Dendritic cell treated with granulocyte-macrophage colony-stimulating factor and Interleukin-4, amounts not matched to agents 40 ng/mL and 50 ng/mL, for 4 days (primary cell): ENCODE results near the gene TGM3.
"Not testable (repeated sequence)": the region's sequence is repeated elsewhere in the genome, so short reads cannot be mapped to it uniquely, and the experiment has no call there.

Source experiments
- H3K27ac Mint-ChIP-seq: one replicate; pipeline ENCODE4 v1.8.0; 2022; ENCODE audit warnings: mild to moderate bottlenecking, mixed read lengths
- H3K27me3 Mint-ChIP-seq: one replicate; pipeline ENCODE4 v1.8.0; 2022; ENCODE audit warnings: mild to moderate bottlenecking, mixed read lengths
- H3K36me3 Mint-ChIP-seq: one replicate; pipeline ENCODE4 v1.8.0; 2022; ENCODE audit warnings: low read depth, mixed read lengths
- H3K4me1 Mint-ChIP-seq: one replicate; pipeline ENCODE4 v1.8.0; 2022; ENCODE audit warnings: low read depth, mixed read lengths
- H3K4me3 Mint-ChIP-seq: one replicate; pipeline ENCODE4 v1.8.0; 2022; ENCODE audit warnings: mild to moderate bottlenecking, moderate library complexity, mixed read lengths
- H3K9me3 Mint-ChIP-seq: one replicate; pipeline ENCODE4 v1.8.0; 2022; ENCODE audit warnings: mixed read lengths
- intact Hi-C: fragments of 100-400 bp; cut with micrococcal nuclease; formaldehyde crosslinking; loops from one replicate; pipeline ENCODE4 v1.15.0; 2022

Gene TGM3

GRCh38 chr20:2295886-2296515, at the start of gene TGM3:
Gene TGM3 (plus strand): TSS chr20:2296001. CDS start chr20:2296064, 63 bp downstream.
- Mint-ChIP-seq H3K4me3 (no peak within 1 kb of the TSS), H3K27ac (no peak within 1 kb of the TSS), H3K27me3 (peaks cover 11% of the 10 kb centered on the region), H3K4me1 (peaks cover 72% of the 10 kb centered on the region), H3K36me3 (no peaks in the 10 kb centered on the region), H3K9me3 (no peaks in the 10 kb centered on the region)
- intact Hi-C loops = no loop called here

- Mint-ChIP-seq H3K9me3 (no peaks in the 10 kb centered on the region), H3K27ac (no peak overlapping the region), H3K36me3 (no peaks in the 10 kb centered on the region), H3K4me1 (no peaks in the 10 kb centered on the region), H3K27me3 (peaks cover 58% of the 10 kb centered on the region), H3K4me3 (no peak overlapping the region)
- intact Hi-C loops = no loop called here
Measured at GRCh38 chr20:2246069-2246491, 49.7 kb upstream of the TGM3 start.

- Mint-ChIP-seq H3K4me3 (no peak overlapping the region), H3K36me3 (no peaks in the 10 kb centered on the region), H3K9me3 (no peaks in the 10 kb centered on the region), H3K27me3 (peaks cover 48% of the 10 kb centered on the region), H3K4me1 (peaks cover 13% of the 10 kb centered on the region), H3K27ac (no peak overlapping the region)
- intact Hi-C loops = no loop called here
Measured at GRCh38 chr20:2248837-2249236, 47.0 kb upstream of the TGM3 start.

GRCh38 chr20:2249935-2250334, 45.9 kb upstream of the TGM3 start:
- no peak overlapping the region for H3K27ac Mint-ChIP-seq
- H3K4me3 Mint-ChIP-seq = no peak overlapping the region
- H3K9me3 Mint-ChIP-seq = no peaks in the 10 kb centered on the region
- H3K4me1 Mint-ChIP-seq = peaks cover 21% of the 10 kb centered on the region
- H3K27me3 Mint-ChIP-seq = peaks cover 37% of the 10 kb centered on the region
- no peaks in the 10 kb centered on the region for H3K36me3 Mint-ChIP-seq
- intact Hi-C loops = no loop called here

GRCh38 chr20:2252419-2252997, 43.3 kb upstream of the TGM3 start:
- Mint-ChIP-seq H3K27ac (peak overlapping the region; percentile 47), H3K4me3 (no peak overlapping the region), H3K4me1 (peaks cover 36% of the 10 kb centered on the region), H3K36me3 (no peaks in the 10 kb centered on the region), H3K9me3 (no peaks in the 10 kb centered on the region), H3K27me3 (peaks cover 18% of the 10 kb centered on the region)
- intact Hi-C loops = no loop called here

GRCh38 chr20:2253256-2253655, 42.5 kb upstream of the TGM3 start:
- H3K4me3 Mint-ChIP-seq = no peak overlapping the region
- H3K9me3 Mint-ChIP-seq = no peaks in the 10 kb centered on the region
- intact Hi-C loops = no loop called here
- H3K27ac Mint-ChIP-seq = no peak overlapping the region
- H3K4me1 Mint-ChIP-seq = peaks cover 36% of the 10 kb centered on the region
- peaks cover 14% of the 10 kb centered on the region for H3K27me3 Mint-ChIP-seq
- no peaks in the 10 kb centered on the region for H3K36me3 Mint-ChIP-seq

GRCh38 chr20:2254333-2254732, 41.5 kb upstream of the TGM3 start:
- Mint-ChIP-seq H3K9me3 (no peaks in the 10 kb centered on the region), H3K4me3 (no peak overlapping the region), H3K27ac (peak overlapping the region; percentile 20), H3K4me1 (peaks cover 36% of the 10 kb centered on the region), H3K36me3 (no peaks in the 10 kb centered on the region), H3K27me3 (peaks cover 13% of the 10 kb centered on the region)
- intact Hi-C loops = no loop called here

GRCh38 chr20:2255926-2256531, 39.8 kb upstream of the TGM3 start:
- H3K9me3 Mint-ChIP-seq = no peaks in the 10 kb centered on the region
- no peaks in the 10 kb centered on the region for H3K36me3 Mint-ChIP-seq
- intact Hi-C loops = no loop called here
- H3K4me1 Mint-ChIP-seq = peaks cover 36% of the 10 kb centered on the region
- peak overlapping the region; percentile 7 for H3K27ac Mint-ChIP-seq
- H3K27me3 Mint-ChIP-seq = peaks cover 13% of the 10 kb centered on the region
- H3K4me3 Mint-ChIP-seq = no peak overlapping the region

GRCh38 chr20:2259731-2260130, 36.1 kb upstream of the TGM3 start:
- Mint-ChIP-seq H3K4me3 (no peak overlapping the region), H3K4me1 (peaks cover 17% of the 10 kb centered on the region), H3K27me3 (peaks cover 17% of the 10 kb centered on the region), H3K27ac (no peak overlapping the region), H3K36me3 (no peaks in the 10 kb centered on the region), H3K9me3 (no peaks in the 10 kb centered on the region)
- intact Hi-C loops = no loop called here

- intact Hi-C loops = no loop called here
- Mint-ChIP-seq H3K27ac (no peak overlapping the region), H3K4me3 (no peak overlapping the region), H3K4me1 (peaks cover 12% of the 10 kb centered on the region), H3K36me3 (no peaks in the 10 kb centered on the region), H3K9me3 (no peaks in the 10 kb centered on the region), H3K27me3 (peaks cover 18% of the 10 kb centered on the region)
Measured at GRCh38 chr20:2260250-2260649, 35.6 kb upstream of the TGM3 start.

- H3K4me3 Mint-ChIP-seq = no peak overlapping the region
- intact Hi-C loops = no loop called here
- H3K4me1 Mint-ChIP-seq = peaks cover 4% of the 10 kb centered on the region
- H3K27me3 Mint-ChIP-seq = peaks cover 22% of the 10 kb centered on the region
- H3K36me3 Mint-ChIP-seq = no peaks in the 10 kb centered on the region
- H3K27ac Mint-ChIP-seq = peak overlapping the region; percentile 32
- no peaks in the 10 kb centered on the region for H3K9me3 Mint-ChIP-seq
Measured at GRCh38 chr20:2261046-2261485, 34.7 kb upstream of the TGM3 start.

GRCh38 chr20:2261629-2262028, 34.2 kb upstream of the TGM3 start:
- Mint-ChIP-seq H3K9me3 (no peaks in the 10 kb centered on the region), H3K4me1 (no peaks in the 10 kb centered on the region), H3K36me3 (no peaks in the 10 kb centered on the region), H3K4me3 (no peak overlapping the region), H3K27ac (no peak overlapping the region), H3K27me3 (peaks cover 24% of the 10 kb centered on the region)
- intact Hi-C loops = no loop called here

GRCh38 chr20:2264118-2264517, 31.7 kb upstream of the TGM3 start:
- no peak overlapping the region for H3K4me3 Mint-ChIP-seq
- intact Hi-C loops = no loop called here
- H3K27ac Mint-ChIP-seq = no peak overlapping the region
- H3K36me3 Mint-ChIP-seq = no peaks in the 10 kb centered on the region
- peaks cover 38% of the 10 kb centered on the region for H3K27me3 Mint-ChIP-seq
- H3K4me1 Mint-ChIP-seq = no peaks in the 10 kb centered on the region
- no peaks in the 10 kb centered on the region for H3K9me3 Mint-ChIP-seq

- H3K9me3 Mint-ChIP-seq, H3K36me3 Mint-ChIP-seq, H3K4me3 Mint-ChIP-seq, H3K4me1 Mint-ChIP-seq, intact Hi-C loops, H3K27ac Mint-ChIP-seq: not testable (repeated sequence)
- peaks cover 39% of the 10 kb centered on the region for H3K27me3 Mint-ChIP-seq
Measured at GRCh38 chr20:2264621-2265374, 31.0 kb upstream of the TGM3 start.
